MM.1S (cell line): ENCODE results near the gene SEC22A.

Experiments
- DNase-seq: peaks from one replicate; pipeline ENCODE4 v3.0.0-alpha.2; 2015
- H2AFZ ChIP-seq: fragments of 300-600 bp; sonication (generic); 2 replicates; pipeline ENCODE4 v1.6.0; 2016; ENCODE audit warnings: antibody characterized with exemption, low read length
- H3F3A ChIP-seq: fragments of 300-600 bp; sonication (generic); 2 replicates; pipeline ENCODE4 v1.6.1; 2016; ENCODE audit warnings: mild to moderate bottlenecking, antibody characterized with exemption, low read length, moderate library complexity, mixed read lengths; ENCODE audit not compliant: insufficient read depth
- H3K27ac ChIP-seq: fragments of 300-600 bp; sonication (generic); 2 replicates; pipeline ENCODE4 v1.5.1; 2016; ENCODE audit warnings: mild to moderate bottlenecking, low read length
- H3K27me3 ChIP-seq: fragments of 300-600 bp; sonication (generic); replicated peaks from 2 replicates; pipeline ENCODE4 v1.6.0; 2016; ENCODE audit warnings: low read length; ENCODE audit not compliant: insufficient read depth
- H3K36me3 ChIP-seq: fragments of 300-600 bp; sonication (generic); replicated peaks from 2 replicates; pipeline ENCODE4 v1.6.1; 2016; ENCODE audit warnings: mild to moderate bottlenecking, low read length, mixed read lengths; ENCODE audit not compliant: insufficient read depth
- H3K4me1 ChIP-seq: fragments of 300-600 bp; sonication (generic); 2 replicates; pipeline ENCODE4 v1.6.1; 2016; ENCODE audit warnings: low read length, mixed read lengths
- H3K4me2 ChIP-seq: fragments of 300-600 bp; sonication (generic); 2 replicates; pipeline ENCODE4 v1.6.0; 2016; ENCODE audit warnings: low read depth, low read length
- H3K4me3 ChIP-seq: fragments of 300-600 bp; sonication (generic); 2 replicates; pipeline ENCODE4 v1.5.1; 2016; ENCODE audit warnings: low read length, mixed read lengths
- H3K79me2 ChIP-seq: fragments of 300-600 bp; sonication (generic); 2 replicates; pipeline ENCODE4 v1.6.1; 2016; ENCODE audit warnings: mixed run types, low read length, mixed read lengths
- H3K9ac ChIP-seq: fragments of 300-600 bp; sonication (generic); 2 replicates; pipeline ENCODE4 v1.6.1; 2016; ENCODE audit warnings: low read length, mixed read lengths
- H3K9me2 ChIP-seq: fragments of 300-600 bp; sonication (generic); replicated peaks from 2 replicates; pipeline ENCODE4 v1.6.1; 2016; ENCODE audit warnings: mild to moderate bottlenecking, low read length, mixed read lengths; ENCODE audit not compliant: insufficient read depth
- H3K9me3 ChIP-seq: fragments of 300-600 bp; sonication (generic); replicated peaks from 2 replicates; pipeline ENCODE4 v1.6.1; 2016; ENCODE audit warnings: mild to moderate bottlenecking, low read length, mixed read lengths; ENCODE audit not compliant: insufficient read depth
- H4K20me1 ChIP-seq: fragments of 300-600 bp; sonication (generic); 2 replicates; pipeline ENCODE4 v1.6.1; 2016; ENCODE audit warnings: mild to moderate bottlenecking, low read length, moderate library complexity, mixed read lengths; ENCODE audit not compliant: insufficient read depth
- EZH2 ChIP-seq: fragments of 300-600 bp; sonication (generic); optimal IDR thresholded peaks from 2 replicates; pipeline ENCODE3; 2017; ENCODE audit warnings: low read depth, mild to moderate bottlenecking, antibody characterized with exemption, low read length, mixed read lengths
- EZH2phosphoT487 ChIP-seq: fragments of 300-600 bp; sonication (generic); IDR thresholded peaks from 2 replicates; pipeline ENCODE4 v1.6.1; 2018; ENCODE audit warnings: antibody characterized with exemption, low read length
- TF ChIP-seq, protein P1 (sequence below): fragments of 300-600 bp; sonication (generic); IDR thresholded peaks from 2 replicates; pipeline ENCODE4 v1.5.1; 2016; ENCODE audit warnings: antibody characterized with exemption, low read length, mixed read lengths

SEC22A gene

DNA sequence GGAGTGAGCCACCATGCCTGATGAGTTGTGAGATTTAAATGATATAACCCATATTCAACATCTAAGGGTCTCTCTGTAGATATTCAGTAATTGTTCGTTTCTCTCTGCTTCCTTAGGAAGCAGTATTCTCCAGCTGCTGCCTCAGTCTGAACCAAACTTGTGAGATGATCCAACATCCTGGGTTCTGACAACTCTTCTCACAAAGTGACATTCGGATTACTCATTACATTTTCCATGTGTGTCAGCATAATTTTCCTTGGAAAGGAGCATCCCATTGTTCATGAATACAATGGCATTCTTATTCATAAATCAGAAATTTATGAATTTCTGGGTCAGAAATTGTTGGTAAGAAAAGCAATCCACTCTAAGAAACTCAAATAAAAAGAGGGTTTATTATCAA is 15.0 kb upstream of the SEC22A start:
- H3K9me3 ChIP-seq, result no peaks in the 10 kb centered on the region
- no peak overlapping the region for H3K4me2 ChIP-seq
- TF ChIP-seq EZH2phosphoT487 (no peak), EZH2 (no peak)
- TF ChIP-seq, protein P1, sequence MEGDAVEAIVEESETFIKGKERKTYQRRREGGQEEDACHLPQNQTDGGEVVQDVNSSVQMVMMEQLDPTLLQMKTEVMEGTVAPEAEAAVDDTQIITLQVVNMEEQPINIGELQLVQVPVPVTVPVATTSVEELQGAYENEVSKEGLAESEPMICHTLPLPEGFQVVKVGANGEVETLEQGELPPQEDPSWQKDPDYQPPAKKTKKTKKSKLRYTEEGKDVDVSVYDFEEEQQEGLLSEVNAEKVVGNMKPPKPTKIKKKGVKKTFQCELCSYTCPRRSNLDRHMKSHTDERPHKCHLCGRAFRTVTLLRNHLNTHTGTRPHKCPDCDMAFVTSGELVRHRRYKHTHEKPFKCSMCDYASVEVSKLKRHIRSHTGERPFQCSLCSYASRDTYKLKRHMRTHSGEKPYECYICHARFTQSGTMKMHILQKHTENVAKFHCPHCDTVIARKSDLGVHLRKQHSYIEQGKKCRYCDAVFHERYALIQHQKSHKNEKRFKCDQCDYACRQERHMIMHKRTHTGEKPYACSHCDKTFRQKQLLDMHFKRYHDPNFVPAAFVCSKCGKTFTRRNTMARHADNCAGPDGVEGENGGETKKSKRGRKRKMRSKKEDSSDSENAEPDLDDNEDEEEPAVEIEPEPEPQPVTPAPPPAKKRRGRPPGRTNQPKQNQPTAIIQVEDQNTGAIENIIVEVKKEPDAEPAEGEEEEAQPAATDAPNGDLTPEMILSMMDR, result no peak
- no peaks in the 10 kb centered on the region for H3K4me1 ChIP-seq
- DNase-seq, result no peak
- H4K20me1 ChIP-seq, result no peaks in the 10 kb centered on the region
- H3K9ac ChIP-seq, result no peak overlapping the region
- no peaks in the 10 kb centered on the region for H3K9me2 ChIP-seq
- no peak overlapping the region for H3K27ac ChIP-seq
- no peaks in the 10 kb centered on the region for H3K27me3 ChIP-seq
- no peaks in the 10 kb centered on the region for H3K36me3 ChIP-seq
- H3F3A ChIP-seq, result no peaks in the 10 kb centered on the region
- H3K79me2 ChIP-seq, result no peaks in the 10 kb centered on the region
- H2AFZ ChIP-seq, result no peak overlapping the region
- H3K4me3 ChIP-seq, result no peak overlapping the region

DNA sequence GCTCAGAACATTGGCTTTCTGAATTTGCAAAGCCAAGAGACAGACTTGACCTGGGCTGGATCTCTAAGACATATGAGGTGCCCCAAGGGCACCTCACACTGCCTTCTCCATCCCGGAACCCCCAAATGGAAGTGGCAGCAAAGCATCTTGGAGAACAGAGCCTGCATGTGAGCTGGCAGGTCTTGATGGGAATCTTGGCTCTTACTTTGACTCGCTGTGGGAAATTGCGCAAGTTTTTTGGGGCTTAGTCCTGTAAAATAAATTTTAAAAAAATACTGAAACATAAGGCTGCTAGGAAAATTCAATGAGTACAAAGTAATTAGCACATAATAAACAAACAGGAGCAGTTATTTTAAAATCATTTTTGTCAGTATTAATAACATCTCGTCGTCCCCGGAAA is 13.7 kb upstream of the SEC22A start:
- Histone ChIP-seq H3K9ac (no peak overlapping the region), H3K79me2 (no peaks in the 10 kb centered on the region)

DNA sequence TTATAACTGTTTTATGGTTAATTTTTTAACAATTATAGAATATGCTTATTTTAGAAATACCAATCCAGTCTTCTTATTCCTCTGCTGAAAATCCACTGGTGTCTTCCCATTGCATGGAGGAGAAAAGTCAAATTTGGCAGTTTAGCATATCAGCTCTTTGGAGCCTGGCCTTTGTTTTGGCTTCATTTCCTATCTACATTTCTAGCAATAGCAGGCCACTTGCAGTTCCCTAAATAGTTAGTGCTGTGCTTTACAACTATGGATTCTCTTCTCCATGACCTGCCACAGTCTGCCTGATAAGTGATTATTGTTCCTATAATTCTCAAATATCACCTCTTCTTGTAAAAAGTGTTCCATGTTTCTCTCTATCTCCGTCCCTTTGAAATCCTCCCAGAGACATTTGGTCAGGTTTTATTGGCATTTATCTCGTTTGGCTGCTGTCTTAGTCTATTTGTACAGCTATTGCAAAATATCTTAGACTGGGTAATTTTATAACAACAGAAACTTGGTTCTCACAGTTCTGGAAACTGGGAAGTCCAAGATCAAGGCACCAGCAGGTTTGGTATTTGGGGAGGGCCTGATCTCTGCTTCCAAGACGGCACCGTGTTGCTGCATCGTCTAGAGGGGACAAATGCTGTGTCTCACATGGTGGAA is 8.2 kb upstream of the SEC22A start:
- no peak overlapping the region for H3K4me3 ChIP-seq
- H2AFZ ChIP-seq, result no peak overlapping the region
- H3K9me2 ChIP-seq, result no peaks in the 10 kb centered on the region
- H3K36me3 ChIP-seq, result no peaks in the 10 kb centered on the region
- no peaks in the 10 kb centered on the region for H3K9me3 ChIP-seq
- no peak overlapping the region for H3K4me2 ChIP-seq
- H3K4me1 ChIP-seq, result no peaks in the 10 kb centered on the region
- no peaks in the 10 kb centered on the region for H3K27me3 ChIP-seq
- no peak overlapping the region for H3K27ac ChIP-seq
- H3K9ac ChIP-seq, result no peak overlapping the region
- H4K20me1 ChIP-seq, result no peaks in the 10 kb centered on the region
- no peaks in the 10 kb centered on the region for H3F3A ChIP-seq
- H3K79me2 ChIP-seq, result no peaks in the 10 kb centered on the region
- DNase-seq, result no peak
- TF ChIP-seq EZH2phosphoT487 (no peak), EZH2 (no peak)
- TF ChIP-seq, protein P1, result no peak

More for the DNA sequence above, 13.7 kb upstream of the SEC22A start:
- H3F3A ChIP-seq, result no peaks in the 10 kb centered on the region
- H2AFZ ChIP-seq, result no peak overlapping the region
- no peaks in the 10 kb centered on the region for H3K27me3 ChIP-seq
- H3K36me3 ChIP-seq, result no peaks in the 10 kb centered on the region
- H3K9me2 ChIP-seq, result no peaks in the 10 kb centered on the region
- no peaks in the 10 kb centered on the region for H4K20me1 ChIP-seq
- H3K4me3 ChIP-seq, result no peak overlapping the region
- H3K27ac ChIP-seq, result no peak overlapping the region
- no peaks in the 10 kb centered on the region for H3K4me1 ChIP-seq
- no peak overlapping the region for H3K4me2 ChIP-seq
- no peaks in the 10 kb centered on the region for H3K9me3 ChIP-seq
- no peak for DNase-seq
- TF ChIP-seq, protein P1, result no peak
- TF ChIP-seq EZH2phosphoT487, result no peak
- TF ChIP-seq EZH2, result no peak
